NCI-H748 treated with DMSO at 0.1 percent for 48 hours (cell line): ENCODE measurements around the gene SDK1.

Source experiments
- DNase-seq: peaks from one replicate; lab custom pipeline; 2025; lab: John Stamatoyannopoulos, UW

SDK1 gene

DNA sequence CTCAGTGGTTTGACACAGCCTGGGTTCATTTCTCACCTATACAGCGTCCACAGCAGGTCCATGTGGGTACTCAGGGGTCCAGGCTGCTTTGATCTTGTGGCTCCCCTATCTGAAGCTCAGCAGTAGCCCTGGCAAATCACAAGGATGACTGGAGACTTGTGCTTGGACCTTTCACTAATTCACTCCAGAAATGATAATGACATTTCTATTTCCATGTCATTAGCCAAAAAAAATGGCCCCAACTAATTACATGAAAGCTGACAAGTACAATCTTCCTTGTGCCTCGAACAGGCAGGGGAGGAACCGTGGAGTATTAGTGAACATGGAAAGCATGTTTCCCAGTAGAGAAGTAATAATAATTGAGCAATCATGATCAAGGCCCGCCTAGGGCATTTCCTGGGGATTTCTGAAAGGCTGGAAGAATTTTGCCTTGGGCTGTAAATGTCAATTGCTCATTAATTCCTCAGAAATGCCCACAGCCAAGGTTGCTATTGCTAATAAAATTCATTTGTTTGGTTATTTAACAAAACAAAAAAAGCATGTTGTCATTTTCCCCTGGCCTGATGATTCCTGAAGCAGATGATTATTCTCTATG lies 586.1 kb downstream of the SDK1 start:
- no peak for DNase-seq

DNA sequence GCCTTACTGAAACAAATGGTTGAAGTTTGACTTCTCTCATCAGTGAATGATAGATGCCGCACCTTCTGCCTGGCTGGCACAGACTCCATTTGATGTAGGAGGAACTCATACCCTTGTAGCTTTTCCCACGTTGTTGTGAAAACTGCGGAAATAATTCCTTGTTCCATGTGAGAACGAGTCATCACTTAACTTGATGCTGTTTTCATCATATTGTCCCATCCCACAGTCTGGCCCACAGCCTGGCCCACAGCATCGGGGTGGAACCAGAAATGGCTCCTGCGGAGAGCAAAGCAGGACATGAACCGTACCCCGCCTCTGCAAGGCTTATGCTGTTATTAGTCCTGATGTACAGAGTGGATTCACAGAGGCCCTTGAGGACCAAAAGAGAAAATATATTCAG lies 587.0 kb downstream of the SDK1 start:
- no peak for DNase-seq

DNA sequence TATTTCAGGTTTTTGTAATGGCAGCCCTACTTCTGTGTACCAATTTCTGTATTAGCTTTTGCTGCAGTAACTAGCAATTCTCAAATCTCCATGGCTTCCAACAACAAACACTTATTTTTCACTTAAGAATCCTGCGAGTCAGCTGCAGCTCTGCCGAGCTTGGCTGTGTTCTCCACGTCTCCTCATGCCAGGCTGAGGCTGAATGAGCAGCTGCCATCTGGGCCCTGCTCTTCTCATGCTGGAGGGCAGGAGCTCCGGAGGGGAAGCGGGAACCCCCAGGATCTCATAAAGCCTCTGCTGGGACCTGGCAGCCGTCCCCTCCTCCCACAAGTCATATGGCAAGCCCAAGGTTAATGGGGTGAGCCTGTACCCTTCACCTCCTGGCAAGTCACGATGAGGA lies 591.1 kb downstream of the SDK1 start:
- no peak for DNase-seq

DNA sequence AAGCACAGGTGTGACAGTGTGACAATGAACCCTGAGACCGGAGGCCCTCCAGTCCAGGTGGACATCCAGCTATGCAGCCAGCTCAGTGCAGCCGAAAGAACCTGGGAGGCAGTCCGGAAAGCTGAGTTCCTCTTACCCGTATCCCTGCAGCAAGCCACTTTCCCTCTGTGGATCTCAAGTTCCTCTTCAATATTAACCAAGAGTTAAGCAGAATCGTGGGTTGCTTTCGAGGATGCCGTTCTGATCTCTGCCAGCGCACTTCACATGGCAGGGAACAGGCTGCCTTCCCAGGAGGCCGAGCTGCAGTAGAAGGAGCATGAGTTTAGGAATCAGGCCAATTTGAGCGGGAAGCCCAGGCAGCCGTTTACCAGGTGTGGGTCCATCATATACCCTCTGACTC lies 591.6 kb downstream of the SDK1 start:
- DNase-seq, result no peak

DNA sequence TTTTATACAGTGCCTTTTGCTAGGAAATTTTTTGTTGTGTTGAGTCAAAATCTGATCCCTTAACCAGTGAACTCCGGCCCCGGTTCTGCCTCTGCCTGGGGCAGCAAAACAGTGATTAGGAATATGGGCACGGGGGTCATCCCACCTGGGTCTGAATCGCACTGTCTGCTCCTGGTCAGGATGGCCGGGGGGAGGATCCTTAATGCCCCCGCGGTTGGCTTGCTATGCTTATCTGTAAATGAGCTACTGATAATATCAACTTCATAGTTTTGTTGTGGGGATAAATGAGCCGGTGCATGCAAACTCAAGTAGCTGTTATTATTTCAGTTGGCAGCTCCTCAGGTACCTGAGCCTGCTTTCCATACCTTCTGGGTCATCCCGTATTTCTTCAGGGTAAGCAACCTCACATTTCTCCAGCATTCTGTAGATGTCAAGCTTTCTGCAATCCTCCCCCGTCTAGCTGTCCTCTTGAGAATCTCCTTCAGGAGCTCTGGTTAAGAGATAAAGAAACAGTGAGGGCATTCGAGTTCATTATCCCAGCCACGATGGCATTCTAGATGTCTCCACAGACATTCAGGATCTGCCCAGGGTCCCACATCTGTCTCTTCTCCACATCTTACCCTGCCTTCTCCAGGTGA lies 592.2 kb downstream of the SDK1 start:
- DNase-seq, result no peak

DNA sequence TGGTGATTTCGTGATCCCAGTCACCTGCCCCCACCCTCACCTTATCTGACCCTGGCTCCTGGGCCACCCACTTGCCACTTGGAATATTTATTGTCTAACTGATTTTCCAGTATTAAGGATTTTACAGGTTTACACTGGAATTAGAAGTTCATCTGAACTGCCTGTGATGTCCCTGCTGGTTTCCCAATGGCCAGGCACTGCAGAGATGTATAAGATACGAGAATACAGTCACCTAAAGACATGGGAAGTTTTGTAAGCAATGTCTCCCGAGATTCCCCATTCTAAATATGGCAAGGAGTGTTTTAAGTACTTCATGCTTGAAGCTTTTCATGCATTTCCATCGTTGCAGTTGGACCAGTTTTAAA lies 592.7 kb downstream of the SDK1 start:
- DNase-seq, result no peak

DNA sequence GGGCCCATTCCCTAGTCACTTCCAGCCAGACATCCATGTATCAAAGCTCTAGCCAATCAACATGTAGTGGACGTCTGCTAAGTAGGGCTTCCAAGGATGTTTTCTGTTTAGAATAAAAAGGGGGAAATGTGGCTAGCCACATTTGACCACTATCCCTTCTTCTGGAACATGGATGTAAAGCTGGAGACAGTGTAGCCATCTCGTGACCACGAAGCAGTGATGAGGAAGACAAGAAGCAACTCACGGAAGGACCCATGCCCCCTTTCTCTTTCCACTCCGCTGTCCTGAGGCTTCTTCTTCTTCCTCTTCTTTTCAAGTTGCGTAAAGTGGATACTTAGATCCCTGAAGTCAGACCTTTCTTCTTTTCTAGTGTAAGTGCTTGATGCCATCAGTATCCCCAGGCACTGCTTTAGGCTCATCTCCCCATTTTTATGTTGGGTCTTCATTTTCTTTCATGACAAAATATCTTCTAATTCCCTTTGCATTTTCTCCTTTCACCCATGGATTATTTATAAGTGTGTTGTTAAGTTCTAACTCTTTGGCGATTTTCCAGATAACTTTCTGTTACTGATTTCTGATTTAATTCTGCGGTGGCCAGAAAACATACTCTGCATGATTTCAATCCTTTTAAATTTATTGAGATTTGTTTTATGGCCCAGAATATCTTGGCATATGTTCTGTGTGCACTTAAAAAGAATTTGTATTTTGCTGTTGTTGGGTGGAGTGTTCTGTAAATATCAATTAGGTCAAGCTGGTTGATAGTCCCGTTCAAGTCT lies 594.5 kb downstream of the SDK1 start:
- DNase-seq, result no peak

DNA sequence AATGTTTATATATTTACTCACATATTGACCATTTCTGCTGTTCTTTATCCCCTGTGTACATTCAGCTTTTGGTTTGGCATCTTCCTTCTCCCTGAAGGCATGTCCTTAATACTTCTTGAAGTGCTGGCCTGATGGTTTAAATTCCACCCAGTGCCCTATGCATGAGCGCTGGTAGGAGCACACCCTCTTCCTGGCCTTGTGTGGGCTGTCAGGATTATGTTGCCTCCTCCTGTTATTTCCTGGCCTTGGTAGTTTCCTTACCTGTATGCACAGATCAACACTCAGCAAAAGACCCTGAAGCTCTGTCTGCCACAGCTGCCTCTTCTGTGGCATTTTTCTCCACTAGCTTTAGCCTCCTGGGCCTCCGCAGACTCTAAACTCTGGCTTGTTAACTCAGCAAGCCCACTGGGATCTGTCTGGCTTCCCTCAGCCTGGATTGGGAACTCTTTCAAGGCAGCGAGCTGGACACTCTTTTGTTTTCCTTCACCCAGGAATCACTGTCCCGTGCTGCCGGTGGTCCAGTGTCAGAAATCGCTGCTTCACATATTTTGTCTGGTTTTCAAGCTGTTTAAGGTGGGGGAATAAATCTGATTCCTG lies 595.2 kb downstream of the SDK1 start:
- DNase-seq, result no peak

DNA sequence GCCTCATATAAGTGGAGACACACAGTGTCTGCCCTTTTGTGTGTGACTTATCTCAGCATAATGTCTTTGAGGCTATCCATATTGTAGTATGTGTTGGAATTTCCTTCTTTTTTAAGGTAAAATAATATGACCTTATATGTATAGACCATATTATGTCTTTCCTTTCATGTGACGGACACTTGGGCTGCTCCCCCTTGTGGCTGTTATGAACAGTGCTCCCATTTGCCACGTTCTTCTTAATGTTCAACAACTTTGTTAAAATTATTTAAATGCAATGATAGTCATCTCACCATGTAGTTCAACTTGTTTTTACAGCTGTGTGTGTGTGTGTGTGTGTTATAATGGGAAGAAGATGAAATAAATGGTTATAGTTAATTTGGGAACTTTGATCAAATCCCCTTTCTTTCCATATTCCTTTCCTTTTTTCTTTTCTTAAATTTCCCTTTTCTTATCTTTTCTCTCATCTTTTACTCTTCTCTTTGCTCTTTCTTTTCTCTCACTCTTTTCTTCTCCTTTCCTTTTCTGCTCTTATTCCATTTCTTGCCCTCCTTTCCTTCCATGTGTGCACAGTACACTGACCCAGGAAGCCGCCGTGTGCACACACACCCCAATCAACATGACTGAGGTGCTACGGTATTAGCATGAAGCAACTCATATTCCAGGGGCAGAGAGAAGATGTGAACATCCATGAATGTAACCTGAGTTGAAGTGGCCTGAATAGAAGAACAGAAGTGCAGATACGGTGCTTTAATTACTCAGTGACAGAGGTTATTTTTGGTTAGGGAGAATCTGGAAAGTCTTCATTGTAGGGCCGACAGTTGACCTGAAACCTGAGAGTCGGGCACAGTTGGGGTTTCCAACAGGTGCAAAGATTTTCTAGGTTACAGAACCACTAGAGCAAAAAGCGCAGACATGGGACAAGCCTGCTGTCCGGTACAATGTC lies 596.6 kb downstream of the SDK1 start:
- no peak for DNase-seq

DNA sequence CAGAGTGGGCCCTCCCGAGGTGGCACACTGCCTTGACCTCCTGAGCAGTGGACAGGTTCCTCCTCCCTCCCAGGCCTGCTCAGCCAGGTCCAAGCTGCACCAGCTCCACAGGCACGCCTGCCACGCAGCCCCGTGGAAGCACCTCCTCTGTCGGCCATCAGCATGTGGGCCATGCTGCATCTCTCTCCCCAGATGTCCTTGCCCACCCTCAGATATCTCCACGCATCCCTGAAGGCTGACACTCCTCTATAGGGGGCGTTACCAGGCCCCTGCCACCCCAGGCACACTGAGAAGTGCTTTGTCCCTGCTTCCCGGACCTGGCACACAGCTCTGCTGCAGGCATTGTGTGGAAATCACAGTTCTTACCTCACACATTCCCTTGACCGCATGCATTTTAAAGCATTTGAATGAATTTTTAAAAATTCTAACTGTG lies 598.5 kb downstream of the SDK1 start:
- DNase-seq, result no peak

DNA sequence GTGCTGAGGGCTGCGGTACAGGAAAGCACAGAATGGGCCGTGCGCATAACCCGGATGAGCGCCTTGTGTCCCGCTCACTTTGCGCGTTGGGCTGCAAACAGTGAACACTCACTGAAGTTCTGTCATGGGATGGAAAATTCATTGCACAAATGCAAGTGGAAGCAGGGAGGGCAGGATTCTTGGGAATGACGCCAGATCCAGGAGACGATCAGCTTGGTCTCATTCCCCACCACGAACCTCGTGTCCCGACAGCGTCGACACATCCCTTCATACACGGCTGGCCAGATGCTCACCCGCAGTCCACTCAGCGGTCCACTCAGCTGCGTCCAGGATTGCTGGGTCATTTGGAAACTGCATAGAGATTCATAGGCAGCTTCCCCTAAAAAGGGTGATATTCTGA lies 607.1 kb downstream of the SDK1 start:
- DNase-seq, result no peak

DNA sequence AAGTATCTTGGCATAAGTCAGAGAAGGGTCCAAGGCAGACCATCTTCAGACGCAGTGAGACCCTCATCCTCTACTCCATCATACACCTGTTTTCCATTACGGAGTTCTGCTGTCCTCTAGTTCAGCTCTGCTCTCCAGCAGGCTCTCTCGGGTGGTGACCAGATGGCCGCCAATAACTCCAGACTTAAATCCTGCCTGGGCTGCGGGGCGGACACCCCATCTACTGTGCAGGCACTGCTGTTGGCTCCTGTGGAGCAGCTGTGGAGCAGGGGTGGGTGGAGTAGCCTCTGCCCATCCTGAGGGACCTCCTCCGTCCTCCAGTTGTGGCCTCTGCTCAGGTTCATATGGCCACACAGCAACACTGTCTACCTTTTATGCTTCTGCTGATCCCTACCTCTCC lies 608.1 kb downstream of the SDK1 start:
- no peak for DNase-seq

DNA sequence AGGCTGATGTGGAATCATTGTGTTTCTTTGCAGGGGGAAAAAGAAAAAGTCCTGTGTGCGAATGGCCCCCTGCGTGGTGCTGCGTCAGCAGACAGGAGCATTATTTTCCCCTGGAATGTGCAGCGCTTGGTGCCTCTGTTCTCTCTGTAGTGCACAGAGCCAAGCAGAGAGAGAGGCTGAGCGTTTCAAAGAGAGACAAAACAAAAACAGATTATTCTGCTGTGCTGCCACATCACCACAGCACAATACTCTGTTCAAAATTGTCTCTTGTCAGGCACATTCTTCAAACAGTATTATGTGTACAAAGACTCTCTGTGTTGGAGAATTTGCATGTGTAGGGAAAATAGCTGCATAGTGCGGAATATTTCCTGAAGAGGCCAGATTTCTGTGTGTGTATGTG lies 609.0 kb downstream of the SDK1 start:
- DNase-seq, result no peak

DNA sequence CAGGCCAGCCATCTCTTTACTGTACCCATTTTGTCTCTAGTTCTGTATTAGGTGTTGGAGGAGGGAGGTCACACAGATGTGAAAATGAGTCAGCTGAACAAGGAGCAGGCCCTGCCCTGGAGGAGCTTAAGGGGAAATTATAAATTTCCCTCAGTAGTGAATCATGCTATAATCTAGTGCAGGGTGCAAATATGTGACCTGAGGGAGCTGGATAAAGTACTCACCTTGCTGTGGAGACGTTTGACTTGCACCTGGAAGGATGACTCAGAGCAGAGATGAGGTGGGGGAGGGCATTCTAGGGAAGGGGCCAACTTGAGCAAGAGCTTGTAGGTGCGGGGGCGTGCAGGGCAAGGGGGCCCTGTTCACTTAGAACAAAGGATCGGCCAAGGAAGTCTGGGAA lies 610.6 kb downstream of the SDK1 start:
- no peak for DNase-seq

DNA sequence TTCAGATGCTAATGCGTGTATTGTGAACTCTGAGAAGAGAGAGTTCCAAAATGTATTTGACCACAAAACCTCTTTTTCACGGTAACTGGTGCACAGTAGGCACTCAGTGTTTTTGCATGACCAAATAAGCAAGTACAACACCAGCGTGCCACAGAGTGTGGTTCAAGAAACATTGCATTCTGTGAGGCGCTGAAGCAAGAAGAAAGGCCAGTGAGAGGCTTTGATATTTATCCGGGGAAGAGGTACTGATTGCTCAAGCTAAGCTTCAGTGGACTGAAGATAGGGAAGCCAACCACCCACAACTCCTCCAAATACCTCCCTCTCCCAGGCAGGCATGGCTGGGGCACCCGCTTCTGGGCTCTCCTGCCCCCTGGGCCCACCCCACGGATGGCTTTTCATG lies 611.2 kb downstream of the SDK1 start:
- DNase-seq, result no peak

DNA sequence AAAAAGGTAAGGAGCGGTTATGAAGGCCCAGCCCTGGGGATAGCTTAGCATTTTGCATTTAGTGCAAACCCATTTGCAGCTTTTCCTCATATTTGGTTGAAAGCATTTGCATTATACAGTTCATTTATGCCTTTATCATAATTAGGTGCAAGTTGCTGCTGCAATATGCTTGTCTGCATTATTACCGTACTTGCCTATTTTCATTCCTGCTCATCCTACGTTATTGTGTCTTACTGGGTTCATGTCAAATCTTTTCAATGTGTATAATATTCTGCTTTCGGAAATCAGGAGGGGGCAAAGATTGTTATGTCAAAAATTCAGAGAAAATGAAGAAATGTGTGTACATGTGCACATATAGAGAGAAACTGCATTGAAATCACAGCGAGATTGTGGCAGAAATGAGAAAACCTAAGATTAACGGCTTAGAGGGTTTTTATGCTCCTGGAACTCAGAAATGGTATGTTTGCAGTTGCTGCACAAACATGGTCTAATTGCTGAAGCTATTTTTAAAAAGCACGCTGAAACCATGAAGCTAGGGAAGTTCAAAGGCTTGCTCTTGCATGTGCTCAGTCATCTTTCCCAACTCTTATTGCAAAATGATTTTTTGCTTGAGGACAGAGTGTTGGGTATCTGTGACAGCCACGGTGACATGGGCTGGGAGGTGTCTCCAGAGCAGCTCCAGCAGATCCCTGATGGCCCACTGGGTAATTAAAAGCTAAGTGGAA lies 613.2 kb downstream of the SDK1 start:
- DNase-seq, result no peak

DNA sequence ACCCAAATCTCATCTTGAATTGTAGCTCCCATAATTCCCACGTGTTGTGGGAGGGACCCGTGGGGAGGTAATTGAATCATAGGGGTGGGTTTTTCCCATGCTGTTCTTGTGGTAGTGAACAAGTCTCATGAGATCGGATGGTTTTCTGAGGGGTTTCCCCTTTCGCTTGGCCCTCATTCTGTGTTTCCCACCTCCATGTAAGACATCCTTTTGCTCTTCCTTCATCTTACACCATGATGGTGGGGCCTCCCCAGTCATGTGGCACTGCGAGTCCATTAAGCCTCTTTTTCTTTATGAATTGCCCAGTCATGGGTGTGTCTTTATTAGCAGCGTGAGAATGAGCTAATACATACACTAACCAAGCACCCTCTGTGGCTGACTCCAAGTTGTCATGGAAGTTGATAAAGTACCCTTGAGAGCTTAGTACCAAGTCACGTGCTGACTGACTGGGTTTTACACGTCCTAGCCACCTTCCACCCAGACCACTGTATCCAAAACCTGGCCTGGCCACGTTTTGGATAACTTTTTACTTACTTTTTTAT lies 614.4 kb downstream of the SDK1 start:
- DNase-seq, result no peak

DNA sequence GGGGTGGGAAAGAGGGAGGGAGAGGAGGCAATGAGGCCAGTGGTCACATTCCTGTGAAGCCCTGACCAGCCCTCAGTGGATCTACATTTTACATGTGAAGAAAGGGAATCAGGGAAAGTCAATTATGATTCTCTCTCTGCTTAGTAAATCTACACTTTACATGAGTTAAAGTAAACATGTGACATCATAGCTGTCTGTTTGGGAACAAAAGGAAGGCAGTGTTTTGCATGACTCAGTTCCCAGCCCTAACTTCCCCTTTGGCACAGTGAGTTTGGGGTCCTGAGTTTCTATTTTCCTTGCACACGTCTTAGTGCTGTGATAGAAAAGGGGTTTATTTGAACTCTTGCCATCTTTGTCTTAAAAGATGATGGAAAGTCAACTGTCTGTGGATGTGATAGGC lies 615.1 kb downstream of the SDK1 start:
- no peak for DNase-seq

DNA sequence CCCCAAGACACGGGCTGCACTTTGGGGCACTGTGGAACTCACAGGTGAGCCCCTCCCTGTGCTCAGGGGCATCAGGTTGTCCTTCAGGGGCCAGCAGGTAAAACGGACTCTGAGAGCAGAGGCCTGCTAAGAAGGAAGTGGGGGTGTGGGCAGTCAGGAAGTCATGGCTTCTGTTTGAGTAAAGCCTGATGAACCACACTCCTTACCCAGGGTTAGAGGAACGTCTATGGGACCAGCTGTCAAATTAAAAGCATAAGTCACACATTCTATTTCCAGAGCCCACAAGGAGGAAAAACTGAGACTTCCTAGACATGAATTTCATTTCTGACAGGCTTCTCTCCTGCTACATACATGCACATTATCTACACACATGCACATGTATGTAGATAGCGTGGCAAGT lies 616.4 kb downstream of the SDK1 start:
- no peak for DNase-seq

DNA sequence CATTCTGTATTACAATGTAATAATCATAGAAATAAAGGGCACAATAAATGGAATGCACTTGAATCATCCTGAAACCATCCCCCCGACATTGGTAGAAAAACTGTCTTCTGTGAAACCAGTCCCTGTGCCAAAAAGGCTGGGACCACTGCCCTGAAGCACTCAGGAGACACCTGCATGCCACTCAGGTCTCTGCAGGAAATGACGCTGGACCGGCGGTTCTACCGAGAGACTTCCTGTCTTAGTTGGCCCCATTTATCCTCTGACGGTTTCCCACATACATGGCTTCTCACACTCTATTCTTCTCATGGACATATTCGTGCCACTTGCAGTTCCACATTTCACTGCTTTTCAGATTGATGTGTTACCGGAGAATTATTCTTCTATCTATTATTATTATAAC lies 617.5 kb downstream of the SDK1 start:
- DNase-seq, result no peak

DNA sequence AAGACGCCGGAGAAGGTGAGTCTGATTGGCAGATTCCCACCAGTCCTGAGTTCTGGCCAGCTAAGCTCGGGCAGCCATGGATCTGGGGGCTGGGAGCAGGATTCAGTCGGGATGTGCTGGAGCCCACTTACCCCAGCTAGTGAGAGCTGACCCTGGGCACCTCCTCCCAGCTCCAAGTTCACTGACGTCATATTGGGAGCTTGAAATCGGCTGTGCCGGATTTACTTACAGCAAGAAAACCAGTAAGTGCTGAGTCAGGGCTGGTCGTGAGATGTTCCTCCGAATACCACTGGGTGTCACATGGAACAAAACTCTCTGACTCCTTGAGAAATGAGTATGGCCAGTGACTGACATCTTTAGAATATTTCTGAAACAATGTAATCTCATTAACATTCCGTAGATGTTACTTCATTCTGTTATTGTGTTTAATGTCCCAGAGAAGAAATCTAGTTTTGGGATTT lies 621.2 kb downstream of the SDK1 start:
- DNase-seq, result no peak
